ENCODE measurements around the gene NLGN1. TPM values are rescaled to one million over a fixed set of nuclear protein-coding genes. Genes with fewer than 3 reads are reported as not detected.

Gene NLGN1
- total RNA-seq, 1 experiment from 2014 or later, result 5.2 TPM

DNA sequence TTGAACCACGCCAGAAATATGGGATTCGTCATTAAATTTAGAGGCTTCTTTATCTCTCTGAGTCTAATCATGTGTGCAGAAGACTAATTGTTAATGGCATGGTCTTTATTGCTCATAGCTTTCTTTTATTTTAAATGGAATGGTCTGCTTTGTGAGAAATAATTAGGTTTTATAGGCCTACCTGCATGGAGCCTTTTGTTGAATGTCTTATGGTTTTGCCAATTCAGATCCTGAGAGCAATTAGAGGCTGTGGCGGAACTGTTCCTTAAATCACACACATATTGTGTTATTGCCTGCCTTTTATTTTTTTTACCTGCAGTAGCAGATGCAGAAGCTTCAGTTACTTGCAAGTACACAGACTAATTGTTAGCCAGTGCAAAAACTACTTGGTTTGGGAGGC, 306.2 kb downstream of the NLGN1 start:
- Histone ChIP-seq H4K8ac (replicated peaks; ENCODE audit: insufficient read length, low read depth, low read length) (no peak overlapping the region), H4K91ac (ENCODE audit: insufficient read length, low read depth, low read length) (no peak overlapping the region), H3K18ac (ENCODE audit: insufficient read length, low read depth, low read length) (no peak overlapping the region), H3K4ac (ENCODE audit: low read depth, low read length) (no peak overlapping the region), H2BK120ac (ENCODE audit: low read depth, low read length, poor library complexity, severe bottlenecking) (no peak overlapping the region), H2BK5ac (ENCODE audit: insufficient read length, low read length) (no peak overlapping the region), H3K4me1 (ENCODE audit: insufficient read depth, low read length) (peaks cover 5% of the 10 kb centered on the region; the same call in 1 of the 2 replicates), H2AK5ac (ENCODE audit: insufficient read length, low read length) (no peak overlapping the region), H3K79me1 (ENCODE audit: insufficient read depth, low read depth, low read length, poor library complexity, severe bottlenecking) (no peaks in the 10 kb centered on the region), H3K4me2 (ENCODE audit: insufficient read depth, insufficient read length, low read length) (no peak overlapping the region), H2BK15ac (ENCODE audit: low read depth, low read length) (no peak overlapping the region), H3K23ac (ENCODE audit: insufficient read length, low read depth, low read length) (no peak overlapping the region), H4K20me1 (ENCODE audit: control insufficient read depth, insufficient read depth, insufficient read length) (no peaks in the 10 kb centered on the region), H2AFZ (ENCODE audit: low read length) (no peak overlapping the region), H3K56ac (ENCODE audit: insufficient read length, low read depth, low read length) (no peak overlapping the region), H2BK20ac (ENCODE audit: low read depth, low read length, poor library complexity, severe bottlenecking) (no peak overlapping the region), H3K23me2 (ENCODE audit: insufficient read length, low read depth, low read length, poor library complexity, severe bottlenecking) (no peaks in the 10 kb centered on the region), H3K79me2 (ENCODE audit: insufficient read depth, low read length) (no peaks in the 10 kb centered on the region), H3T11ph (ENCODE audit: low read length) (no peak overlapping the region), H3K9me3 (ENCODE audit: control insufficient read depth, low read depth, low read length) (no peaks in the 10 kb centered on the region), H3K27me3 (ENCODE audit: insufficient read depth, low read length) (no peaks in the 10 kb centered on the region), H2BK12ac (ENCODE audit: insufficient read length, low read depth, low read length) (no peak overlapping the region), H3K14ac (ENCODE audit: insufficient read depth, low read length) (no peak overlapping the region), H4K5ac (ENCODE audit: insufficient read length, low read depth, low read length) (no peak overlapping the region), H3K9ac (ENCODE audit: extremely low read depth, insufficient read length, low read length) (no peak overlapping the region), H3K27ac (ENCODE audit: insufficient read length, low read depth, low read length) (no peak overlapping the region)
- peaks cover 6 to 10% of the 10 kb centered on the region in 2 experiments; a peak in 3 of 5 replicates for H3K9me3 Mint-ChIP-seq
- TF ChIP-seq, protein P1, sequence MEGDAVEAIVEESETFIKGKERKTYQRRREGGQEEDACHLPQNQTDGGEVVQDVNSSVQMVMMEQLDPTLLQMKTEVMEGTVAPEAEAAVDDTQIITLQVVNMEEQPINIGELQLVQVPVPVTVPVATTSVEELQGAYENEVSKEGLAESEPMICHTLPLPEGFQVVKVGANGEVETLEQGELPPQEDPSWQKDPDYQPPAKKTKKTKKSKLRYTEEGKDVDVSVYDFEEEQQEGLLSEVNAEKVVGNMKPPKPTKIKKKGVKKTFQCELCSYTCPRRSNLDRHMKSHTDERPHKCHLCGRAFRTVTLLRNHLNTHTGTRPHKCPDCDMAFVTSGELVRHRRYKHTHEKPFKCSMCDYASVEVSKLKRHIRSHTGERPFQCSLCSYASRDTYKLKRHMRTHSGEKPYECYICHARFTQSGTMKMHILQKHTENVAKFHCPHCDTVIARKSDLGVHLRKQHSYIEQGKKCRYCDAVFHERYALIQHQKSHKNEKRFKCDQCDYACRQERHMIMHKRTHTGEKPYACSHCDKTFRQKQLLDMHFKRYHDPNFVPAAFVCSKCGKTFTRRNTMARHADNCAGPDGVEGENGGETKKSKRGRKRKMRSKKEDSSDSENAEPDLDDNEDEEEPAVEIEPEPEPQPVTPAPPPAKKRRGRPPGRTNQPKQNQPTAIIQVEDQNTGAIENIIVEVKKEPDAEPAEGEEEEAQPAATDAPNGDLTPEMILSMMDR (conservative IDR thresholded peaks at IDR 0.05), result no peak
- H3K27ac Mint-ChIP-seq, result no peak overlapping the region; a peak in 1 of 7 replicates
- H3K27me3 Mint-ChIP-seq (ENCODE audit: low read depth), result no peaks in the 10 kb centered on the region
- WGBS (ENCODE audit: extremely low coverage, insufficient read length, low lambda C conversion rate), result no CpG with 5 or more reads among the region's 3 CpGs
- peaks cover 9 to 12% (median 9%) of the 10 kb centered on the region in 3 experiments for H3K36me3 Mint-ChIP-seq (ENCODE audit: insufficient read depth in 1 of 3, low read depth in 3 of 3)
- peaks cover 14 to 24% of the 10 kb centered on the region in 2 experiments for H3K4me1 Mint-ChIP-seq
- no peak for DNase-seq
- no peak overlapping the region for H3K4me3 Mint-ChIP-seq

Data from H9 (cell line).